GM18873 (cell line): ENCODE measurements around the gene NAA50.

ENCODE experiments used
- ATAC-seq: cut with Tn5 transposase; IDR thresholded peaks from one replicate; pipeline ENCODE4 v1.9.1; 2021; ENCODE audit warnings: mild to moderate bottlenecking, moderate library complexity, moderate number of reproducible peaks; ENCODE audit not compliant: unreplicated experiment, low FRiP score

Gene NAA50

GRCh38 chr3:113743006-113743630, 2.9 kb downstream of the NAA50 start:
- ATAC-seq: no peak

- ATAC-seq: no peak
These were observed 4.4 kb downstream of the NAA50 start for GRCh38 chr3:113741620-113742019.

- ATAC-seq: no peak
These were observed 5.0 kb downstream of the NAA50 start for GRCh38 chr3:113741086-113741485.

GRCh38 chr3:113736548-113737089, 9.4 kb downstream of the NAA50 start:
- no peak for ATAC-seq

GRCh38 chr3:113731694-113732093, 14.4 kb downstream of the NAA50 start:
- ATAC-seq: no peak

GRCh38 chr3:113730550-113730949, 15.5 kb downstream of the NAA50 start:
- no peak for ATAC-seq

- ATAC-seq: no peak
These were observed 17.4 kb downstream of the NAA50 start for GRCh38 chr3:113728661-113729060.

GRCh38 chr3:113721636-113722035, 24.4 kb downstream of the NAA50 start:
- no peak for ATAC-seq

- no peak for ATAC-seq
These were observed 26.3 kb downstream of the NAA50 start for GRCh38 chr3:113719758-113720157.

GRCh38 chr3:113719294-113719693, 26.8 kb downstream of the NAA50 start:
- ATAC-seq: no peak

- no peak for ATAC-seq
These were observed 28.2 kb downstream of the NAA50 start for GRCh38 chr3:113717818-113718217.

GRCh38 chr3:113717308-113717707, 28.7 kb downstream of the NAA50 start:
- no peak for ATAC-seq

GRCh38 chr3:113714702-113715101, 31.3 kb downstream of the NAA50 start:
- no peak for ATAC-seq

- ATAC-seq: no peak
These were observed 33.9 kb downstream of the NAA50 start for GRCh38 chr3:113712129-113712528.

- ATAC-seq: no peak
These were observed 38.2 kb downstream of the NAA50 start for GRCh38 chr3:113707835-113708234.

- no peak for ATAC-seq
These were observed 47.1 kb downstream of the NAA50 start for GRCh38 chr3:113698956-113699355.

GRCh38 chr3:113698213-113698742, 47.8 kb downstream of the NAA50 start:
- no peak for ATAC-seq

- ATAC-seq: no peak
These were observed 48.5 kb downstream of the NAA50 start for GRCh38 chr3:113697500-113698090.

- ATAC-seq: peak; percentile 96
These were observed 49.2 kb downstream of the NAA50 start for GRCh38 chr3:113696658-113697499.

- ATAC-seq: peak; percentile 43
These were observed 50.0 kb downstream of the NAA50 start, which contains the start of gene USF3 for GRCh38 chr3:113695786-113696645. Gene USF3, minus strand, starts transcription at chr3:113696642. Its CDS starts 21,764 bp downstream, at chr3:113674878.
